Uterus (tissue), 4 donors: ENCODE measurements around the gene RELA. TPM values are rescaled to one million over a fixed set of nuclear protein-coding genes. Genes with fewer than 3 reads are reported as not detected.

Experiments used
- DNase-seq, 2 donors: peaks; one replicate each; pipeline ENCODE4 v3.0.0-alpha.2; 2019 to 2020
- H3K27ac ChIP-seq, 2 donors: fragments of 200-600 bp; sonication (generic); 1 replicate in 1 of 2; 2 replicates in 1 of 2; pipeline ENCODE4 v1.5.1; 2016 to 2018
- H3K27me3 ChIP-seq, 2 donors: fragments of 200-600 bp; sonication (generic); one replicate each; pipeline ENCODE4 v1.5.1; 2018 to 2019; ENCODE audit warnings: control low read depth in 1 of 2
- H3K36me3 ChIP-seq, 2 donors: fragments of 200-600 bp; sonication (generic); one replicate each; pipeline ENCODE4 v1.5.1; 2019; ENCODE audit warnings: control low read depth in 1 of 2
- H3K4me1 ChIP-seq, 2 donors: fragments of 200-600 bp; sonication (generic); one replicate each; pipeline ENCODE4 v1.5.1; 2018 to 2019; ENCODE audit warnings: control low read depth in 1 of 2
- H3K4me3 ChIP-seq, 2 donors: fragments of 200-600 bp; sonication (generic); 1 replicate in 1 of 2; 2 replicates in 1 of 2; pipeline ENCODE4 v1.5.1; 2018 to 2019; ENCODE audit warnings: mild to moderate bottlenecking in 1 of 2
- H3K9me3 ChIP-seq, 2 donors: fragments of 200-600 bp; sonication (generic); one replicate each; pipeline ENCODE4 v1.5.1; 2019; ENCODE audit warnings: control low read depth in 1 of 2
- CTCF ChIP-seq, 4 experiments: fragments of 200-600 bp in 2 of 4; fragments of 450-650 bp in 2 of 4; sonication (generic) in 2 of 4; IDR thresholded peaks; one replicate each; pipeline ENCODE4 v1.5.1; 2016 to 2019; ENCODE audit warnings: antibody characterized with exemption in 4 of 4, mild to moderate bottlenecking in 2 of 4, moderate library complexity in 1 of 4
- POLR2A ChIP-seq, 2 donors: fragments of 450-650 bp; IDR thresholded peaks; one replicate each; pipeline ENCODE4 v1.6.1; 2016; ENCODE audit warnings: antibody characterized with exemption in 2 of 2, mild to moderate bottlenecking in 1 of 2, moderate library complexity in 1 of 2
- intact Hi-C: fragments of 100-400 bp; cut with DNase I; formaldehyde crosslinking; loops from one replicate; pipeline ENCODE4 v1.15.1; 2023; ENCODE audit warnings: low total_unique reads
- total RNA-seq, 4 donors: library from RNA; depleted of rRNA in 3 of 4; stranded (reverse); fragments of >200 nt in 3 of 4; gene quantifications; one replicate each; pipeline versions ENCODE4 v1.1.0 to v1.2.4, GENCODE V29; 2014 to 2023
- donor health status: DM: yes; HTN: yes; CAD: no.

The RELA gene
- total RNA-seq, 4 donors from 2014 or later: 6.7 to 97.1 (median 36.5) TPM

GRCh38 chr11:65621460-65621859 is 41.3 kb downstream of the RELA start:
- no peaks in the 10 kb centered on the region for H3K27me3 ChIP-seq
- no peak overlapping the region for H3K27ac ChIP-seq
- no peak for TF ChIP-seq POLR2A (IDR thresholded peaks at IDR 0.05)
- TF ChIP-seq CTCF (IDR thresholded peaks at IDR 0.05): no peak
- intact Hi-C loops: no loop called here
- H3K9me3 ChIP-seq: no peaks in the 10 kb centered on the region
- H3K4me1 ChIP-seq: peaks cover 0 to 5% of the 10 kb centered on the region in 2 donors
- H3K4me3 ChIP-seq: no peak overlapping the region
- no peak for DNase-seq
- H3K36me3 ChIP-seq: no peaks in the 10 kb centered on the region

GRCh38 chr11:65620666-65621065 is 42.0 kb downstream of the RELA start:
- H3K27ac ChIP-seq: no peak overlapping the region
- TF ChIP-seq CTCF (IDR thresholded peaks at IDR 0.05): no peak
- TF ChIP-seq POLR2A (IDR thresholded peaks at IDR 0.05): no peak
- no peaks in the 10 kb centered on the region for H3K36me3 ChIP-seq
- DNase-seq: no peak
- H3K27me3 ChIP-seq: no peaks in the 10 kb centered on the region
- intact Hi-C loops: no loop called here
- H3K9me3 ChIP-seq: no peaks in the 10 kb centered on the region
- no peak overlapping the region for H3K4me3 ChIP-seq
- peaks cover 0 to 10% of the 10 kb centered on the region in 2 donors for H3K4me1 ChIP-seq

GRCh38 chr11:65619281-65619928 is 43.3 kb downstream of the RELA start:
- Histone ChIP-seq H3K27ac (no peak overlapping the region), H3K9me3 (no peaks in the 10 kb centered on the region), H3K27me3 (no peaks in the 10 kb centered on the region), H3K36me3 (no peaks in the 10 kb centered on the region), H3K4me3 (no peak overlapping the region), H3K4me1 (peaks cover 0 to 10% of the 10 kb centered on the region in 2 donors)
- TF ChIP-seq POLR2A (IDR thresholded peaks at IDR 0.05): no peak
- TF ChIP-seq CTCF (IDR thresholded peaks at IDR 0.05): no peak
- intact Hi-C loops: no loop called here
- DNase-seq: no peak

- H3K36me3 ChIP-seq: no peaks in the 10 kb centered on the region
- DNase-seq: no peak
- intact Hi-C loops: no loop called here
- no peak overlapping the region for H3K4me3 ChIP-seq
- H3K27me3 ChIP-seq: no peaks in the 10 kb centered on the region
- TF ChIP-seq CTCF (IDR thresholded peaks at IDR 0.05) (no peak), POLR2A (IDR thresholded peaks at IDR 0.05) (no peak)
- H3K4me1 ChIP-seq: peaks cover 0 to 10% of the 10 kb centered on the region in 2 donors
- H3K9me3 ChIP-seq: no peaks in the 10 kb centered on the region
- H3K27ac ChIP-seq: no peak overlapping the region
Observed at GRCh38 chr11:65618763-65619162, 44.0 kb downstream of the RELA start.

- H3K27me3 ChIP-seq: no peaks in the 10 kb centered on the region
- no peak for DNase-seq
- TF ChIP-seq CTCF (IDR thresholded peaks at IDR 0.05): no peak
- TF ChIP-seq POLR2A (IDR thresholded peaks at IDR 0.05): no peak
- H3K9me3 ChIP-seq: no peaks in the 10 kb centered on the region
- H3K4me3 ChIP-seq: no peak overlapping the region
- H3K36me3 ChIP-seq: no peaks in the 10 kb centered on the region
- intact Hi-C loops: no loop called here
- H3K4me1 ChIP-seq: peaks cover 0 to 12% of the 10 kb centered on the region in 2 donors
- H3K27ac ChIP-seq: no peak overlapping the region
Observed at GRCh38 chr11:65617990-65618751, 44.5 kb downstream of the RELA start.
